ENCODE results near the gene MS4A18. TPM values are rescaled to one million over a fixed set of nuclear protein-coding genes. Genes with fewer than 3 reads are reported as not detected.
"Not testable (repeated sequence)": the region's sequence is repeated elsewhere in the genome, so short reads cannot be mapped to it uniquely, and the experiment has no call there.

Gene MS4A18
- total RNA-seq (not detected), polyA plus RNA-seq (not detected)

DNA sequence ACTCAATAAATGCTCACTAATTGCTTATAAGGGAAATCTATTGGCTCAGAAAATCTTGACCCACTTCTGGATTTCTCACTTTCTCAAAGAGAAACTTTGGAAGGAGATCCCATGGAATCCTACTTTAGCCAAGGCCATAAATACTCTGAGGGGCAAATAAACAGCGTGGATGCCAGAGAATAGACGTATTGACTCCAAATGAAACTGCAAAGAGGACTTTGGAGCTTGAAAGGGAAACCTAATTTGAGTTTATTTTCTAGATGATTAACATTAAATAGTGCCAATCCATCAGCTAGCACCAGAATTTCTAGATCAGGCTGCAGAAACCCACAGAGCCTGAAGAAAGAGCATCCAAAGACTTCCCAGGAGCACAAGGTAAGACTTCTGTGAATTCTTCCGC lies at the start of gene MS4A18:
Gene MS4A18 (plus strand): TSS at position 301 of the 400 bp plus-strand sequence.
- intact Hi-C loops (cut with DNase I), result no loop called here

DNA sequence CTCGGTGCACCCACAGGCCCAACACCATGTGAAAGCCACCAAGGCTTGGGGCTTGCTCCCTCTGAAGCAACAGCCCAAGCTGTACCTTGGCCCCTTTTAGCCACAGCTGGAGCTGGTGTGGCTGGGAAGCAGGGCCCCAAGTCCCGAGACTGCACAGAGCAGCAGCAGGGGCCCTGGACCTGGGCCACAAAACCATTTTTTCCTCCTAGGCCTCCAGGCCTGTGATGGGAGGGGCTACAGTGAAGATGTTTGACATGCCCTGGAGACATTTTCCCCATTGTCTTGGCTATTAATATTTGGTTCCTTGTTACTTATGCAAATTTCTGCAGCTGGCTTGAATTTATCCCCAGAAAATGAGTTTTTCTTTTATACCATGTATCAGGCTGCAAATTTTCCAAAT lies 46.3 kb upstream of the MS4A18 start:
- FAIRE-seq; intact Hi-C loops (cut with DNase I); H3K27ac ChIP-seq; ATAC-seq; H3K27me3 ChIP-seq; DNase-seq; H3K4me3 ChIP-seq; H3K36me3 ChIP-seq; H3K9me3 ChIP-seq: not testable (repeated sequence)
- peaks cover 7 to 15% (median 9%) of the 10 kb centered on the region in 3 donors for H3K4me1 ChIP-seq
- WGBS, 2 donors, result 93 to 94% methylated on average over 2 of the region's 2 CpGs

More for the DNA sequence above, at the start of gene MS4A18:
- ATAC-seq, result no peak
- FAIRE-seq, result no peak
- H3K4me1 ChIP-seq, result no peaks in the 10 kb centered on the region
- no peaks in the 10 kb centered on the region for H3K27me3 ChIP-seq
- WGBS, 2 donors, result 88 to 90% methylated on average over 3 of the region's 3 CpGs
- H3K9me3 ChIP-seq, result no peaks in the 10 kb centered on the region
- TF ChIP-seq, protein P1, sequence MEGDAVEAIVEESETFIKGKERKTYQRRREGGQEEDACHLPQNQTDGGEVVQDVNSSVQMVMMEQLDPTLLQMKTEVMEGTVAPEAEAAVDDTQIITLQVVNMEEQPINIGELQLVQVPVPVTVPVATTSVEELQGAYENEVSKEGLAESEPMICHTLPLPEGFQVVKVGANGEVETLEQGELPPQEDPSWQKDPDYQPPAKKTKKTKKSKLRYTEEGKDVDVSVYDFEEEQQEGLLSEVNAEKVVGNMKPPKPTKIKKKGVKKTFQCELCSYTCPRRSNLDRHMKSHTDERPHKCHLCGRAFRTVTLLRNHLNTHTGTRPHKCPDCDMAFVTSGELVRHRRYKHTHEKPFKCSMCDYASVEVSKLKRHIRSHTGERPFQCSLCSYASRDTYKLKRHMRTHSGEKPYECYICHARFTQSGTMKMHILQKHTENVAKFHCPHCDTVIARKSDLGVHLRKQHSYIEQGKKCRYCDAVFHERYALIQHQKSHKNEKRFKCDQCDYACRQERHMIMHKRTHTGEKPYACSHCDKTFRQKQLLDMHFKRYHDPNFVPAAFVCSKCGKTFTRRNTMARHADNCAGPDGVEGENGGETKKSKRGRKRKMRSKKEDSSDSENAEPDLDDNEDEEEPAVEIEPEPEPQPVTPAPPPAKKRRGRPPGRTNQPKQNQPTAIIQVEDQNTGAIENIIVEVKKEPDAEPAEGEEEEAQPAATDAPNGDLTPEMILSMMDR (IDR thresholded peaks at IDR 0.05), result no peak
- DNase-seq, result no peak
- H3K4me3 ChIP-seq, result no peak within 1 kb of the TSS
- no peaks in the 10 kb centered on the region for H3K36me3 ChIP-seq
- no peak within 1 kb of the TSS for H3K27ac ChIP-seq

DNA sequence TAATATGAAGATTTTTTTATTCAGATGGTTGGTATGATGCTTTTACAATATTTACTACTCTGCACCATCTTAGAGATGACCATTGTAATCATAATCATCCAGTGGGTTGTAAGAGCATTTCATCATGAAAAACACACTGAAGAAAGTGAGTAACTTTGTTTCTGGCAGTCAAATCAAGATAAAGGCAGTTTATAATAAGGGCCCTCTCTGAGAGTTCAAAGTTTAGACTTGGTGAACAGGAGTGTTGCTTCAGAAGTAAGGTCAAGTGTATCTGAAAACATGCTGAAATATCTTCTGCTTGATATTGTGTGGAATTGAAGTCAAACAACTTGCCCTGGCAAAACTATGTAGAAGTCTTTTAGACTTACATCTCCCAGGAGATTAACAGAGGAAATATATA lies 44.6 kb upstream of the MS4A18 start:
- TF ChIP-seq, protein P1 (IDR thresholded peaks at IDR 0.05), result no peak
- no peaks in the 10 kb centered on the region for H3K36me3 ChIP-seq
- no peaks in the 10 kb centered on the region for H3K9me3 ChIP-seq
- H3K27me3 ChIP-seq, result no peaks in the 10 kb centered on the region
- no peak for FAIRE-seq
- peaks cover 7 to 15% (median 9%) of the 10 kb centered on the region in 3 donors for H3K4me1 ChIP-seq
- no peak overlapping the region for H3K27ac ChIP-seq
- no peak overlapping the region for H3K4me3 ChIP-seq
- ATAC-seq, result no peak
- intact Hi-C loops (cut with DNase I), result no loop called here
- no peak for DNase-seq

DNA sequence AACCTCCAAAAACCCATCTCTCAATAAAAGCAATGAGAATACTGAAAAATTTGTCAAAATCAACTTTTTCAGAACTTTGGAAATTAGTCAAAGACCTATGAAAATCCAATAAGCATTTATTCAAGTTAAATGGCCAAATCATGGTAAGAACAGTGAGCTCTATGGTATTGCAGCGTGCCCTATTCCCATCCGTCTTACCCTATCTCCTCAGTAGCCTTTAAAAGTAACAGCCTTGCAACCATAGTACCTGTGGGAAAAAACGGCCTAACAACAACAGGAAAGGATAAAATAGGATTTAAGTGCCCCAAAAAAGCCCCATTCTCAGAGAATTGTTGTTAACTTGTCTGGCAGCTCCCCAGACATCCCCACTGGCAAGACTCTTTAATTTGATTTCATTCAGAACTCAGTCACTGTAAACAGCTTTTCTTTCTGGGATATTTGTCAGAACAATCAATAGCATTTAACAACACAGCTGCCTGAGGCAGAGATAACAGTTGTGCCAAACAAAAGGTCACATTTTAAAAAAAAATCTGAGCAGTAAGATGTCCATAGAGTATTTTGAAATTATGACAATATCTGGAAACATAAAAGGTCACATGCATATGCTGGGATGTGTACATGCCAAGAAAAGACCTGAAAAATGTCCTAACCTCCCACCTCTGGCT lies 43.9 kb upstream of the MS4A18 start:
- H3K9me3 ChIP-seq, result no peaks in the 10 kb centered on the region
- H3K36me3 ChIP-seq, result no peaks in the 10 kb centered on the region
- intact Hi-C loops (cut with DNase I), result no loop called here
- H3K27me3 ChIP-seq, result no peaks in the 10 kb centered on the region
- 30 to 32% methylated on average over 3 of the region's 3 CpGs for WGBS, 2 donors
- peak; percentile 56 to 89 (median 72) for ATAC-seq
- no peak overlapping the region for H3K4me3 ChIP-seq
- no peak overlapping the region for H3K27ac ChIP-seq
- FAIRE-seq, result no peak
- peaks cover 7 to 15% (median 9%) of the 10 kb centered on the region in 3 donors for H3K4me1 ChIP-seq
- DNase-seq, result peak in 1 of 6 donors; percentile 21
- TF ChIP-seq, protein P1 (IDR thresholded peaks at IDR 0.05), result no peak

DNA sequence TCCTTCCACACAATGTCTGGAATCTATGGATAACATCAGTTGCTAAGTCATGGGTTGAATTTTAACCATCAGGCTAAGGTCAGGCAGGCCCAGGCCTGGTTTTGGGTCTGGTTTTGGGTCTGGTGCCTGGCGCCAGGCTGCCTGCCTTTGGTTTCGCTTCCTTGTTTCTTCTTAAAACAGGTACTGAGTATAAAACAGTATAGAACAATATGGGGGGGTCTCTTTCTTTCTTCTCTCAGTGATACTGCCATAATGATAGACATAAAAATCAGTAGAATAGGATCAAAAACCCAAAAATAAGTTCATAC lies 40.0 kb upstream of the MS4A18 start:
- ATAC-seq; intact Hi-C loops (cut with DNase I); H3K27ac ChIP-seq: not testable (repeated sequence)

DNA sequence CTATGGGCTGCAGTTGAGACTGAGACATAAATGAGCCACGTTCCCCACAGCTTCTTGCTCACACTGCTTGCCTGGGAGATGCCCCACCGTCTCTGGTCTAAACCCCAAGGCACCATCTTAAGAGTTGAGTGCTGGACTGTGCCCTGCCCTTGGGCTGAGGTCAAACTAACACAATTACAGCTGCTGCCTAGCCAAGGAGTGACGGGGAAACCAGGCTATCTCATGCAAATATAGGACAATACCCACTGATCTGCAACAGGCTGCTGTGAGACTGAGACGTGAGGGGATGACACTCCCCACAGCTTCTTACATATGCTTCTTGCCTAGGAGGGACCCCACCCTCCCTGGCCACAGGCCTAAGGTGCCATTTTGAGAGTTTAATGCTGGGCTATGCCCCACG lies 32.9 kb upstream of the MS4A18 start:
- no peak for ATAC-seq
- H3K4me3 ChIP-seq, result no peak overlapping the region
- 85 to 87% methylated on average over 5 of the region's 5 CpGs for WGBS, 2 donors
- H3K27me3 ChIP-seq, result no peaks in the 10 kb centered on the region
- H3K27ac ChIP-seq, result no peak overlapping the region
- no peak for DNase-seq
- H3K9me3 ChIP-seq, result no peaks in the 10 kb centered on the region
- no peak for FAIRE-seq
- TF ChIP-seq, protein P1 (IDR thresholded peaks at IDR 0.05), result no peak
- H3K4me1 ChIP-seq, result no peaks in the 10 kb centered on the region
- H3K36me3 ChIP-seq, result no peaks in the 10 kb centered on the region
- intact Hi-C loops (cut with DNase I), result no loop called here

More for the DNA sequence above, 40.0 kb upstream of the MS4A18 start:
- not testable (repeated sequence) for H3K9me3 ChIP-seq, DNase-seq, H3K27me3 ChIP-seq, FAIRE-seq, H3K4me3 ChIP-seq, H3K36me3 ChIP-seq
- peaks cover 7 to 15% (median 9%) of the 10 kb centered on the region in 3 donors for H3K4me1 ChIP-seq
- WGBS, 2 donors, result 89 to 100% methylated on average over 2 of the region's 2 CpGs
